ENCODE results near the gene UBE2E3. TPM values are rescaled to one million over a fixed set of nuclear protein-coding genes. Genes with fewer than 3 reads are reported as not detected.

Gene UBE2E3
- total RNA-seq, 4 donors from 2014 or later: 20.2 to 69.9 (median 65.4) TPM

- Histone ChIP-seq H3K27ac (no peak overlapping the region), H3K4me1 (peaks cover 0 to 13% (median 4%) of the 10 kb centered on the region in 4 donors), H3K9me3 (no peaks in the 10 kb centered on the region), H3K4me3 (no peak overlapping the region), H3K36me3 (no peaks in the 10 kb centered on the region), H3K27me3 (no peaks in the 10 kb centered on the region)
- in situ Hi-C loops (cut with MboI; ENCODE audit: low pct_ligation_motif_present in 1 of 4, low pct_unique_long_range_greater_than_20kb in 1 of 4, low sequenced_read_pairs in 3 of 4): loop anchor here in 2 of 4 donors (25.0 kb wide), 1 partner anchor 953 kb away; no protein-coding TSS in a partner anchor
- no peak for TF ChIP-seq POLR2AphosphoS5 (IDR thresholded peaks at IDR 0.05)
- no peak for TF ChIP-seq CTCF (IDR thresholded peaks at IDR 0.05)
- TF ChIP-seq POLR2A (IDR thresholded peaks at IDR 0.05): no peak
- TF ChIP-seq EP300 (IDR thresholded peaks at IDR 0.05; ENCODE audit: low read depth): no peak
- no peak for DNase-seq
- intact Hi-C loops (cut with DNase I; ENCODE audit: low total_unique reads): no loop called here
These were observed 85.1 kb downstream of the UBE2E3 start for GRCh38 chr2:181065458-181065857.

- peaks cover 0 to 13% (median 4%) of the 10 kb centered on the region in 4 donors for H3K4me1 ChIP-seq
- H3K27ac ChIP-seq: no peak overlapping the region
- WGBS, 2 donors (ENCODE audit: low coverage in 1 of 2): 60 to 68% methylated on average over 1 of the region's 1 CpG
- no peak for DNase-seq
- H3K27me3 ChIP-seq: no peaks in the 10 kb centered on the region
- no peak overlapping the region for H3K4me3 ChIP-seq
- no peaks in the 10 kb centered on the region for H3K9me3 ChIP-seq
- H3K36me3 ChIP-seq: no peaks in the 10 kb centered on the region
- intact Hi-C loops (cut with DNase I; ENCODE audit: low total_unique reads): no loop called here
- in situ Hi-C loops (cut with MboI; ENCODE audit: low pct_ligation_motif_present in 1 of 4, low pct_unique_long_range_greater_than_20kb in 1 of 4, low sequenced_read_pairs in 3 of 4): loop anchor here in 2 of 4 donors (25.0 kb wide), 1 partner anchor 954 kb away; no protein-coding TSS in a partner anchor
- TF ChIP-seq POLR2AphosphoS5 (IDR thresholded peaks at IDR 0.05): no peak
- TF ChIP-seq CTCF (IDR thresholded peaks at IDR 0.05): no peak
- no peak for TF ChIP-seq POLR2A (IDR thresholded peaks at IDR 0.05)
- no peak for TF ChIP-seq EP300 (IDR thresholded peaks at IDR 0.05; ENCODE audit: low read depth)
These were observed 85.9 kb downstream of the UBE2E3 start for GRCh38 chr2:181066333-181066732.

GRCh38 chr2:181070119-181070835, 89.9 kb downstream of the UBE2E3 start:
- 47 to 50% methylated on average over 2 of the region's 2 CpGs for WGBS, 2 donors (ENCODE audit: low coverage in 1 of 2)
- intact Hi-C loops (cut with DNase I; ENCODE audit: low total_unique reads) (no loop called here), in situ Hi-C loops (cut with MboI; ENCODE audit: low pct_ligation_motif_present in 1 of 4, low pct_unique_long_range_greater_than_20kb in 1 of 4, low sequenced_read_pairs in 3 of 4) (loop anchor here in 2 of 4 donors (25.0 kb wide), 1 partner anchor 958 kb away; no protein-coding TSS in a partner anchor)
- Histone ChIP-seq H3K4me3 (no peak overlapping the region), H3K4me1 (peaks cover 0 to 13% (median 4%) of the 10 kb centered on the region in 4 donors), H3K36me3 (no peaks in the 10 kb centered on the region), H3K27me3 (no peaks in the 10 kb centered on the region), H3K27ac (no peak overlapping the region), H3K9me3 (no peaks in the 10 kb centered on the region)
- DNase-seq: no peak
- TF ChIP-seq POLR2A (IDR thresholded peaks at IDR 0.05): no peak
- TF ChIP-seq POLR2AphosphoS5 (IDR thresholded peaks at IDR 0.05): no peak

- 76 to 87% methylated on average over 5 of the region's 5 CpGs for WGBS, 2 donors (ENCODE audit: low coverage in 1 of 2)
- no peak for TF ChIP-seq POLR2AphosphoS5 (IDR thresholded peaks at IDR 0.05)
- TF ChIP-seq CTCF (IDR thresholded peaks at IDR 0.05): no peak
- no peak for TF ChIP-seq EP300 (IDR thresholded peaks at IDR 0.05; ENCODE audit: low read depth)
- TF ChIP-seq POLR2A (IDR thresholded peaks at IDR 0.05): no peak
- intact Hi-C loops (cut with DNase I; ENCODE audit: low total_unique reads) (no loop called here), in situ Hi-C loops (cut with MboI; ENCODE audit: low pct_ligation_motif_present in 1 of 4, low pct_unique_long_range_greater_than_20kb in 1 of 4, low sequenced_read_pairs in 3 of 4) (loop anchor here in 2 of 4 donors (25.0 kb wide), 1 partner anchor 959 kb away; no protein-coding TSS in a partner anchor)
- peaks cover 0 to 13% (median 4%) of the 10 kb centered on the region in 4 donors for H3K4me1 ChIP-seq
- no peak overlapping the region for H3K4me3 ChIP-seq
- no peaks in the 10 kb centered on the region for H3K36me3 ChIP-seq
- H3K27me3 ChIP-seq: no peaks in the 10 kb centered on the region
- no peak overlapping the region for H3K27ac ChIP-seq
- DNase-seq: no peak
- no peaks in the 10 kb centered on the region for H3K9me3 ChIP-seq
These were observed 90.4 kb downstream of the UBE2E3 start for GRCh38 chr2:181070836-181071200.
